ENCODE results near the gene IL10. TPM values are rescaled to one million over a fixed set of nuclear protein-coding genes. Genes with fewer than 3 reads are reported as not detected.

The IL10 gene
- total RNA-seq, 8 experiments from 2014 or later = 0.27 to 0.66 (median 0.46) TPM; not detected in 5

DNA sequence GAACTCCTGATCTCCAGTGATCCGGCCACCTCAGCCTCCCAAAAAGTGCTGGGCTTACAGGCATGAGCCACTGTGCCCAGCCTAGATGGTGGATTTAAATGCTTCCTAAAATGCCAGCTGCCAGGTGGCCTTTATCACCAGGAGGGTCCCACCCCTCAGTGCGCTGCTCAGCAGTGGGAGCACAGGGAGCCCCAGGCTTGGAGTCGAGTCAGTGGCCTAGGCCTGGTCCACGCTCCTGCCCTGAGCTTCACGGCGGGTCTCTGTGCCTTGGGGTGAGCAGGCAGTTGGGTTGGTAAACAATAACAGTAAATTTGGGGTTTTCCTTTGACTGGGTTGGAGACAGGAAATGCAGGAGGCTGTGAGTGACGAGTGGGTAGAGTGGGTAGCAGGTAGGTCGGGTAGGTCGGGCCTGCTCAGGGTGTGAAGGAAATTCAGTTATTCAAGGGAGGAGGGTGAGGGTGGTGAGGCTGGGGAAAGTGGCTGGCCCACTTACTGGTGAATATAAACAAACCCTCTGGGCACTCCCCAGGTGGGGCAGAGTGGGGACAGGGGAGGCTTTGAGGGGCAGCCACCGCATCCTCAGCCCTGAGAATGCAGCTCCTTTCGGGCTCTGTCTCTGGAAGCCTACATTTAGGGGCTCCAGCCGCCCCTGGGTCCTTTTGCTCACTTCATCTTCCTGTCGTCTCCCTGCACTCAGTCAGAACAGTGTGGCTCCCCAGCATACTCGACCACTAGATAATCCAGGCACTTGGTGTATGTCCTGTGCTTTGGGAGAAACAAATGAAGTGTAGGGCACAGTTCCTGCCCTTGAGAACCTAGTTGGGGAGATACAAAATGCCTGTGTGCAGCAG is 35.2 kb downstream of the IL10 start:
- WGBS, 10 experiments = 83 to 100% (median 88%) methylated on average over 1 to 14 of the region's 14 CpGs; no CpG with 5 or more reads in 4 of the 10 experiments
- Histone ChIP-seq H3K27ac (no peak overlapping the region), H3K4me3 (no peak overlapping the region), H3K4me1 (replicated peaks in 1 of 2) (no peaks in the 10 kb centered on the region)
- in situ Hi-C loops (cut with MboI; ENCODE audit: low pct_unique_long_range_greater_than_20kb in 2 of 9, low sequenced_read_pairs in 9 of 9, unreplicated experiment in 9 of 9) = loop anchor here in 2 of 9 experiments (25.0 kb wide), 1 partner anchor 175 kb away; the partner anchor contains the start of gene FCMR (in 2 of the 2)
- ATAC-seq (replicated peaks in 6 of 8) = peak in 1 of 8 experiments; percentile 9

DNA sequence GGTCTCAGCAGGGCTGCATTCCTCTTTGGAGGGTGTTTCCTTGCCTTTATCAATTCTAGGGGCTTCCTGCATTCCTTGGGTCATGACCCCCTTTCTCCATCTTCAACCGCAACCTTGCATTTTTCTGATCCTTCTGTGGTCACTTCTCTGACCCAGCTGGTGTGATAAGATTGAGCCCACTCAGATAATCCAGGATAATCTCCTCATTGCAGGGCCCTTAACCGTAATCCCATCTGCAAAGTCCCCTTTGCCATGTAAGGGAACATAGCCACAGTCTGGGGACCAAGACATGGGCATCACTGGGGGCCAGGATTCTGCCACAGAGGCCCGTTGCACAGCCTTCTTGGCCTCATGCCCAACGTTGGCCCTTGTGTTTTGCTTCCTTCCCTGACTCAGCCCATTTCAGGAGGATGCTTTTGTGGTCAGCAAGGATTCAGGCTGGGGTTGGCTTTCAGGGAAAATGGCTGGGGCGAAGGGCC is 36.7 kb downstream of the IL10 start:
- H3K4me1 ChIP-seq (replicated peaks in 1 of 2) = no peaks in the 10 kb centered on the region
- no peak overlapping the region for H3K27ac ChIP-seq
- in situ Hi-C loops (cut with MboI; ENCODE audit: low pct_unique_long_range_greater_than_20kb in 2 of 9, low sequenced_read_pairs in 9 of 9, unreplicated experiment in 9 of 9) = loop anchor here in 2 of 9 experiments (25.0 kb wide), 1 partner anchor 177 kb away; the partner anchor contains the start of gene FCMR (in 2 of the 2)
- H3K4me3 ChIP-seq = no peak overlapping the region
- WGBS, 10 experiments = 20 to 100% (median 90%) methylated on average over 1 to 4 of the region's 5 CpGs; no CpG with 5 or more reads in 1 of the 10 experiments
- no peak for ATAC-seq (replicated peaks in 6 of 8)

DNA sequence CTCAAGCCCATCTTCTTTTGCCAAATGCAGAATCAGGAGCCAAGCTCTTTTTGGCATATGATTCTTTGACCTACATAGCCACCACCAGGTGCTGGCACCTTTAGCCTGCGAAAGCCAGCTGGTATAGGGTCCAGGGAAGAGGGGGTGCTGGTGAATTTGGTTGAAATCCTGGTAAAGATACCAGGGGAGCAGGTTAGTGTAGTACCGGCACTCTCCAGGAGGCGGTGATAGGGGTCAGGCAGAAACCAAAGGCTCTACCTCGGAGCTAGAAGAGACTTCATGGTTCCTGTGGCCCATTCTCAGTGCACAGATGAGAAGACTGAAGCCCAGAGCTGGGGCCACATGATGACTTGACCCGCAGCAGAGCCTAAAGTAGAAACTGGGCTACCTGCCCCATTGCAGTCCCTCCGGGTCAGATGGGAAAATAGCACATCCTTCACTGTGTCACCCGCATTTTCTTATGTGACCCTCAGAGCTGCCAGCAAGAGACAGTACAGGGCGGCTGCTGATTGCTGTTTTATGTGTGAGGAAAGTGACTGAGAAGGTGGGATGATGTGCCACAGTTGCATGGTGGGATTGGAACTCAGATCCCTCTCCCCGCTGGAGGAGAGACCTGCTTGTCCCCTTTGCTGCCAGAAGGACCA is 37.7 kb downstream of the IL10 start:
- 20 to 100% (median 83%) methylated on average over 1 to 9 of the region's 9 CpGs; no CpG with 5 or more reads in 3 of the 10 experiments for WGBS, 10 experiments
- H3K4me3 ChIP-seq = no peak overlapping the region
- H3K4me1 ChIP-seq (replicated peaks in 1 of 2) = no peaks in the 10 kb centered on the region
- in situ Hi-C loops (cut with MboI; ENCODE audit: low pct_unique_long_range_greater_than_20kb in 2 of 9, low sequenced_read_pairs in 9 of 9, unreplicated experiment in 9 of 9) = loop anchor here in 2 of 9 experiments (25.0 kb wide), 1 partner anchor 178 kb away; the partner anchor contains the start of gene FCMR (in 2 of the 2)
- no peak overlapping the region for H3K27ac ChIP-seq
- ATAC-seq (replicated peaks in 6 of 8) = peak in 6 of 8 experiments; percentile 14 to 51 (median 26)

DNA sequence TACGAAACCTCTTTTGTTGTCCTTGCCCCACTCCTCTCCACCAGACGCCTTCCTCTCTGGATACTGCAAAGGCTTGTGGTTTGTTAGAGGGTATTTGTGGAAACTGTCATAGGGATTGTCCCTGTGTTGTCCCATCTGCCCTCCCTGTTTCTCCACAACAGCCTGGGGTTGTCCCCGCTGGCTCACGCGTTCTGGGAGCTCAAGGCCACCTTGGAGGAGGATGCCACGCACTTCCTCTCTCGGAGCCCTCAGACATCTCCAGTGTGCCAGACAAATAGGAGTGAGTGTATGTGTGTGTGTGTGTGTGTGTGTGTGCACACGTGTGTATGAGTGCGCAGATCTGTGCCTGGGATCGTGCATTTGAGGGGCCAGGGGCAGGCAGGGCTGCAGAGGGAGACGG is 39.3 kb downstream of the IL10 start:
- ATAC-seq (replicated peaks in 6 of 8) = no peak
- H3K27ac ChIP-seq = no peak overlapping the region

DNA sequence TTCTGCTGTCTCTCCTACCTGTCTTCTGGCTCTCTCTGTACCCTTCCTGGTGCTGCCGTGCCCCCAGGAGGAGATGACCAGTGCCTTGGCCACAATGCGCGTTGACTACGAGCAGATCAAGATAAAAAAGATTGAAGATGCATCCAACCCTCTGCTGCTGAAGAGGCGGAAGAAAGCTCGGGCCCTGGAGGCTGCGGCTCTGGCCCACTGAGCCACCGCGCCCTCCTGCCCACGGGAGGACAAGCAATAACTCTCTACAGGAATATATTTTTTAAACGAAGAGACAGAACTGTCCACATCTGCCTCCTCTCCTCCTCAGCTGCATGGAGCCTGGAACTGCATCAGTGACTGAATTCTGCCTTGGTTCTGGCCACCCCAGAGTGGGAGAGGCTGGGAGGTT is 39.8 kb downstream of the IL10 start:
- Histone ChIP-seq H3K27ac (no peak overlapping the region), H3K4me3 (no peak overlapping the region), H3K4me1 (replicated peaks in 1 of 2) (peaks cover 3 to 4% of the 10 kb centered on the region in 2 donors)
- in situ Hi-C loops (cut with MboI; ENCODE audit: low pct_unique_long_range_greater_than_20kb in 2 of 9, low sequenced_read_pairs in 9 of 9, unreplicated experiment in 9 of 9) = loop anchor here in 2 of 9 experiments (25.0 kb wide), 1 partner anchor 180 kb away; the partner anchor contains the start of gene FCMR (in 2 of the 2)
- WGBS, 10 experiments = 70 to 97% (median 89%) methylated on average over 2 to 11 of the region's 11 CpGs; no CpG with 5 or more reads in 6 of the 10 experiments
- ATAC-seq (replicated peaks in 6 of 8) = no peak

More for the DNA sequence above, 39.3 kb downstream of the IL10 start:
- in situ Hi-C loops (cut with MboI; ENCODE audit: low pct_unique_long_range_greater_than_20kb in 2 of 9, low sequenced_read_pairs in 9 of 9, unreplicated experiment in 9 of 9) = loop anchor here in 2 of 9 experiments (25.0 kb wide), 1 partner anchor 179 kb away; the partner anchor contains the start of gene FCMR (in 2 of the 2)
- WGBS, 10 experiments = 91 to 100% (median 95%) methylated on average over 1 to 4 of the region's 11 CpGs; no CpG with 5 or more reads in 7 of the 10 experiments
- no peak overlapping the region for H3K4me3 ChIP-seq
- peaks cover under 1% of the 10 kb centered on the region in 2 donors for H3K4me1 ChIP-seq (replicated peaks in 1 of 2)

DNA sequence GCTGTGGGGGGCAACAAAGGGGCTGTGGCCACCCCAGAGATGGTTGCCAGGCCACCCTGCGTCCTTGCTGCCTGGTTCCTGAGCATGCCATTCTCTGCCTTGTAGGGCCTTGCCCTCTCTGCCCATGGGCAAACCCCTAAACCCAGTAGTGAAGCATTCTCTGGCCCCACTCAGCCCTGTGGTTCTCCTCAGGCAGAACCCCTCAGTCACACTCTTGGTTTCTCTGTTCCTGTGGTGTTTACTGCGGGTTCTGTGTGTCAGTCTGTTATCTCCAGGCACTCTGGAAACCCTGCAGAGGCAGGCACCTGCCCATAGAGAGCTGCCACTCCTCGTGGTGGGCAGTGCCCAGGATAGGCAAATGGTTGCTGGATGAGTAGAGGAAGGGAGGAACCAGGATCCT is 42.8 kb downstream of the IL10 start:
- Histone ChIP-seq H3K27ac (no peak overlapping the region), H3K4me3 (no peak overlapping the region), H3K4me1 (replicated peaks in 1 of 2) (peaks cover 3 to 4% of the 10 kb centered on the region in 2 donors)
- in situ Hi-C loops (cut with MboI; ENCODE audit: low pct_unique_long_range_greater_than_20kb in 2 of 9, low sequenced_read_pairs in 9 of 9, unreplicated experiment in 9 of 9) = loop anchor here in 2 of 9 experiments (25.0 kb wide), 1 partner anchor 183 kb away; the partner anchor contains the start of gene FCMR (in 2 of the 2)
- no peak for ATAC-seq (replicated peaks in 6 of 8)
- 78 to 100% (median 96%) methylated on average over 1 to 3 of the region's 3 CpGs; no CpG with 5 or more reads in 3 of the 10 experiments for WGBS, 10 experiments

DNA sequence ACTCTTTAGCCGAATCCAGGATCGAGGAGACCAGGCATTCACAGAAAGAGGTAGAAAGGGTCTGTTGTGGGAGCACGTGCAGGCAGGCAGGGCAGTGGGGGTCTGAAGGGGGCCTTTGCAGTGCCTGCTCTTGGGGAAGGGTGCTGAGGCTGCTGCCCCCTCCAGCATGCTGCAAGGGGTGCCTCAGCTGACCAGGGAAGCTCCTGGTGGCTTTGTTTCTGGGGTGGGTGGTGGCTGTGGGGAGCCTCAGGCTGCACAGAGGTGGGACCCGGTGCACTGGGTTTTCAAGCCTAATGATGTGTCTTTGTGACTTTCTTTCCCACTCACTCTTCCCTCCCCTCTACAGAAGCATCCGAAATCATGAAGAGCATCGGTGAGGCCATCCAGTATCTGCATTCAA is 43.2 kb downstream of the IL10 start:
- Histone ChIP-seq H3K4me1 (replicated peaks in 1 of 2) (peaks cover 3 to 4% of the 10 kb centered on the region in 2 donors), H3K27ac (no peak overlapping the region), H3K4me3 (no peak overlapping the region)
- in situ Hi-C loops (cut with MboI; ENCODE audit: low pct_unique_long_range_greater_than_20kb in 2 of 9, low sequenced_read_pairs in 9 of 9, unreplicated experiment in 9 of 9) = loop anchor here in 2 of 9 experiments (25.0 kb wide), 1 partner anchor 183 kb away; the partner anchor contains the start of gene FCMR (in 2 of the 2)
- ATAC-seq (replicated peaks in 6 of 8) = no peak
- WGBS, 10 experiments = 83 to 100% (median 95%) methylated on average over 1 to 4 of the region's 6 CpGs; no CpG with 5 or more reads in 6 of the 10 experiments

DNA sequence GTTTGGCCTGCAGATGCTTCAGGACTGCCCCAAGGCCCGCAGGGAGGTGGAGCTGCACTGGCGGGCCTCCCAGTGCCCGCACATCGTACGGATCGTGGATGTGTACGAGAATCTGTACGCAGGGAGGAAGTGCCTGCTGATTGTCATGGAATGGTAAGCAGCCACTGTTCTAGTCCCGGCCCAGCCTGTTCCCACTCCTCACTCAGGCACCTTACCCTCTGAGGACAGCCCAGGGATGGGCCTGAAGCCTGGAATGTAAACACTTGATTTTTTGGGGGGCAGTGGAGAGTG is 43.7 kb downstream of the IL10 start:
- peak in 2 of 8 experiments; percentile 11 to 20 for ATAC-seq (replicated peaks in 6 of 8)
- 94 to 100% (median 94%) methylated on average over 1 to 9 of the region's 9 CpGs; no CpG with 5 or more reads in 7 of the 10 experiments for WGBS, 10 experiments
- Histone ChIP-seq H3K4me1 (replicated peaks in 1 of 2) (peaks cover 3 to 4% of the 10 kb centered on the region in 2 donors), H3K27ac (no peak overlapping the region), H3K4me3 (no peak overlapping the region)
- in situ Hi-C loops (cut with MboI; ENCODE audit: low pct_unique_long_range_greater_than_20kb in 2 of 9, low sequenced_read_pairs in 9 of 9, unreplicated experiment in 9 of 9) = loop anchor here in 2 of 9 experiments (25.0 kb wide), 1 partner anchor 184 kb away; the partner anchor contains the start of gene FCMR (in 2 of the 2)

DNA sequence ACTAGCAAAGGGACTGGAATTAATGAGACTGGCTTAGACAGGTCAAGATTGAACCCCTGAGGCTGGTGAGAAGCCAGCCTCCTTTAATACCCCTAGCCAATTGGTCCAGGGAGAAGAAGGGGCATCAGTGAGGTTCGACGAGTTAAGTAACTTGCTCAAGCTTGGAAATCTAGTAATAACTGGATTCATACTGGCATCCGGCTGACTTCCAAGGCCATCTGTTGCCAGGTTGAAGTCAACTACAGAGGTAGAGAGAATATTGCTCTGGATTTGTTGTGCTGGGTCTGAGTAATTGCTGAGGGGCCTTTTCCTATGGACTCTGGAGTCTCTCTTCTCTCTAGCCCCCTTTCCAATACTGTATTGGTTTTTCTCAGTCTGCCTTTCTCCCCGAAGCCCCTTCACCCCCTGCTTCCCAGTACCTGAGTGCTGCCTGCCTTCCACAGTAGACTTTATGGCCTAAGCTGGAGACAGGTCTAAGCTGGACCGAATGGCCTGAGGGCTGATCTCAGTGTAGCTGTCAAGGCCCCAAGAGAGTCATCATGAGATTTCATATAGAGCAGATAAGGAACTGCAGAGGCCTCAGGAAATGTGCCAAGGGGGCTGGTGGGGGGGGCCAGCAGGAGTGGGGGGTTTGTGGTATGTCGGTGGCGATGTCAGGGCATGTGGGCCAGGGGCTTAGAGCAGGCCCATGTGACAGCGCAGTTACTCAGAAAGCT is 44.2 kb downstream of the IL10 start:
- WGBS, 10 experiments = 92 to 100% (median 100%) methylated on average over 1 to 7 of the region's 8 CpGs; no CpG with 5 or more reads in 4 of the 10 experiments
- ATAC-seq (replicated peaks in 6 of 8) = peak in 4 of 8 experiments; percentile 8 to 73 (median 46)
- in situ Hi-C loops (cut with MboI; ENCODE audit: low pct_unique_long_range_greater_than_20kb in 2 of 9, low sequenced_read_pairs in 9 of 9, unreplicated experiment in 9 of 9) = loop anchor here in 2 of 9 experiments (25.0 kb wide), 1 partner anchor 184 kb away; the partner anchor contains the start of gene FCMR (in 2 of the 2)
- Histone ChIP-seq H3K4me3 (no peak overlapping the region), H3K4me1 (replicated peaks in 1 of 2) (peaks cover 3 to 4% of the 10 kb centered on the region in 2 donors), H3K27ac (no peak overlapping the region)

DNA sequence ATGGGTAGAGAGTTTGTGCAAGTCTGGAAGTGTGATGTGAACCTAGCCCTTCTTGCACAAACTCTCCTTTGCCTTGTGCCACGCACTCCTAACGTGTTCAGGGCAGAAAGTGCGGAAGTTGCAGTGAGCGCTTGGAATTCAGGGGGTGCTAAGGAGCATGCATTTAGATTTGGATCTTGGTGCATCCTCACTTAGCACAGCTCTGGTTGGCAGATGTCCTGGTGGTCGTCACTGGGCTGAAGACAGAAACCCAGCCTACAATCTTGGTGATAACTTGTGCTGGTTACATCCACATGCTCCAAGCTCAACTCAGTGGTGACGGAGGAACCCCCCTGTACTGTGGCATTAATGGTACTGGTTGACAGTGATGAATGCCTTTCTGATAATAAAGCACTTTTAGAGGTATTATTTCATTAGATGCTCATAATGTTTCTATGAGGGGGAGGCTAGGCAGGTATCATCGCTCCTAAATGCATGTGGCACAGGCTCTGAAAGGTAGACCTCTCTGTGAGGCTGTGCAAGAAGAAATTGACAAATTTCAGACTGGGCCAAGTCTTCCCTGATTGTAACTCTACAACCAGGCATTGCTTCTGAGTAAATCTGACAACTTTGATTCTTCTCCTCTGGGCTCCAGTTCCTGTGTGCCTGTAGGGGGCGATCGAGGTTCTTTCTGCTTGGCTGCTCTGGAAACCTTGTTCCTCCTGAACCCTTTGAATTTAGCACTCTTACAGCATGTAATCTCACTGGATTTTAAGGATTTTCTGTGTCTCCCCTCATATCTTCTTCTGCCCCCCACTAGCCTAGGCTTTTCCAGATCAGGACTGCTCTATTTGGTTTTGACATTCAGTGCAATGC is 47.0 kb downstream of the IL10 start:
- ATAC-seq (replicated peaks in 6 of 8) = peak in 4 of 8 experiments; percentile 7 to 36 (median 16)
- WGBS, 10 experiments = 0 to 100% (median 71%) methylated on average over 1 to 9 of the region's 9 CpGs; no CpG with 5 or more reads in 2 of the 10 experiments
- H3K4me1 ChIP-seq (replicated peaks in 1 of 2) = peaks cover 3 to 4% of the 10 kb centered on the region in 2 donors
- in situ Hi-C loops (cut with MboI; ENCODE audit: low pct_unique_long_range_greater_than_20kb in 2 of 9, low sequenced_read_pairs in 9 of 9, unreplicated experiment in 9 of 9) = loop anchor here in 2 of 9 experiments (25.0 kb wide), 1 partner anchor 187 kb away; the partner anchor contains the start of gene FCMR (in 2 of the 2)
- no peak overlapping the region for H3K4me3 ChIP-seq
- H3K27ac ChIP-seq = no peak overlapping the region

DNA sequence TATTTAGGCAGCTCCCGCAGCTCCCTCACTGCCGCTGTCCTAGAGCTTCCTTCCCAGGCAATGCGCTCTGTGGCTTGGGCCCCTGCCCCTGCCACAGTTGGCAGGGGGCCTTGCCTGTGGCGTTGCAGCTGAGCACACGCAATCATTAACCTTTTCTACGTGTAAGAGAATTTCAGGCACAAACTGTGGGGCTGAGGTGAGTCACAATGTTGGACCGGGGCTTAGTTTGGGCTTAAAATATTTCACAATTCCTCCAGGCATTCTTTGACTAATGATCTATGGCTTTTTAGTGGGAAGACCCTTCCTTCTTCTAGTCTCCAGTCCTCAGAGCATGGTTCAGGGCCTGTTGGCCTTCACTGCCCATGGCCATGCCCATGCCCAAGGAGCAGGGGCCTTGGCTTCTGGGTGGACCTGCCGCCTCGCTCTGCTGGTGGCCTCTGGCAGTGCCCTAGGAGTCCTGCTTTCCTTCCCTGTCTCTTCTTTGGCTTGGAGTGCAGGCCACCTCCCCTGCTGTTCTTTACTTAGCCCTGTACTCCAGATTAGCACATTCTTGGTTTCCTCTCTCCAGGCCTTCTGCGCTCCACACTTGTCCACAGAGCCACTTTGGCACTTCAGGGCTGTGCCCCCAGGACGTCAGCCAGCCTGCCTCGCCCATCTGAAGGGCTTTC is 48.4 kb downstream of the IL10 start:
- peaks cover 3 to 4% of the 10 kb centered on the region in 2 donors for H3K4me1 ChIP-seq (replicated peaks in 1 of 2)
- 13 to 90% (median 72%) methylated on average over 2 to 12 of the region's 12 CpGs; no CpG with 5 or more reads in 1 of the 10 experiments for WGBS, 10 experiments
- no peak overlapping the region for H3K27ac ChIP-seq
- peak in 5 of 8 experiments; percentile 11 to 63 (median 55) for ATAC-seq (replicated peaks in 6 of 8)
- in situ Hi-C loops (cut with MboI; ENCODE audit: low pct_unique_long_range_greater_than_20kb in 2 of 9, low sequenced_read_pairs in 9 of 9, unreplicated experiment in 9 of 9) = no loop called here
- H3K4me3 ChIP-seq = no peak overlapping the region
